Measurements from ENCODE around the gene SELENOW.

DNA sequence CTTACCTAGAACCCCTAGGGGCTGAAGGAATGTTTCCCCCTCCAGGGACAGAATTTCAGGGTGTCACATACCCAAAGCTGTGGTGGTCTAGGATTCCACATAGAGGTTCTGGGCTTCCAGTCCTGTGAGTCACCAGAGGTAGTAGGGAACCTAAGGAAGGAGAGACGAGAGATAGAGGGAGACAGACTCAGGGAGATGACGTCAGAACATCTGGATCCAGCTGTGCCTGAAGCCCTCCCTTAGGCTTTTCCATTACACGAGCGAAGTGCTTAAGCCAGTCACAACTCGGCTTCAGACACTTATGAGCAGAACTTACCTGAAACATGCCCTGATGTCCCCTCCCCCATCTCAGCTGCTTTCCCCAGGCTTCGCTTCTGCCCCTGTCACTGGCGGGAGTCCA is 11.8 kb upstream of the SELENOW start:
- TF ChIP-seq SUZ12 (IDR thresholded peaks at IDR 0.05; ENCODE audit: extremely low read depth, insufficient read depth, insufficient read length) (no peak), YY1 (IDR thresholded peaks at IDR 0.05; ENCODE audit: insufficient read depth, insufficient read length) (no peak)

Measured in NT2/D1 (cell line).